A673 (cell line): ENCODE data around the gene WWTR1.

Experiments used
- EZH2 ChIP-seq: fragments of 200-600 bp; sonication (generic); IDR thresholded peaks from 2 replicates; pipeline ENCODE4 v1.6.1; 2017; ENCODE audit warnings: borderline replicate concordance, low read depth, mild to moderate bottlenecking, mixed read lengths, antibody characterized with exemption, low read length; ENCODE audit not compliant: poor library complexity, severe bottlenecking
- TF ChIP-seq, protein P1 (sequence below): fragments of 300-800, 200-600 bp; sonication (generic); conservative IDR thresholded peaks from 2 replicates; pipeline ENCODE4 v1.5.1; 2017; ENCODE audit warnings: low read depth, mild to moderate bottlenecking, antibody characterized with exemption, low read length, moderate library complexity, mixed read lengths

DNA sequence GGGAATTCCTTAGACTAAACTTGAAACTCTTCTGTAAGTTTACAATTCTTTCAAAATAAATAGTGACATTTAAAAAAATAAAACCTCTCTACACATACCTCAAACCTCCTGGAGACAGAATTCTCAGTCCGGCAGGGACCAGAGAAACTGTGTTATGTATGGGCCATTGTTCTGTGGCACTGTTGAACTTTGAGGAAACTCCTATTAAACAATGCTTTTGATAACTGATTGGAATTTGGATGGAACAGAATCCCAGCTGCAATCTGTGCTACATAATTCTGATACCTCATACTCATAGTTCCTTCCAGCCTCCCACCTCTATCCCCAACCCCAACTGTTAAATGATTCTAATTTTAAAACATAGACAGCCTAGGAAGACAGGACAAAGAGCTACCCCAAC lies 98.3 kb downstream of the WWTR1 start:
- TF ChIP-seq, protein P1, sequence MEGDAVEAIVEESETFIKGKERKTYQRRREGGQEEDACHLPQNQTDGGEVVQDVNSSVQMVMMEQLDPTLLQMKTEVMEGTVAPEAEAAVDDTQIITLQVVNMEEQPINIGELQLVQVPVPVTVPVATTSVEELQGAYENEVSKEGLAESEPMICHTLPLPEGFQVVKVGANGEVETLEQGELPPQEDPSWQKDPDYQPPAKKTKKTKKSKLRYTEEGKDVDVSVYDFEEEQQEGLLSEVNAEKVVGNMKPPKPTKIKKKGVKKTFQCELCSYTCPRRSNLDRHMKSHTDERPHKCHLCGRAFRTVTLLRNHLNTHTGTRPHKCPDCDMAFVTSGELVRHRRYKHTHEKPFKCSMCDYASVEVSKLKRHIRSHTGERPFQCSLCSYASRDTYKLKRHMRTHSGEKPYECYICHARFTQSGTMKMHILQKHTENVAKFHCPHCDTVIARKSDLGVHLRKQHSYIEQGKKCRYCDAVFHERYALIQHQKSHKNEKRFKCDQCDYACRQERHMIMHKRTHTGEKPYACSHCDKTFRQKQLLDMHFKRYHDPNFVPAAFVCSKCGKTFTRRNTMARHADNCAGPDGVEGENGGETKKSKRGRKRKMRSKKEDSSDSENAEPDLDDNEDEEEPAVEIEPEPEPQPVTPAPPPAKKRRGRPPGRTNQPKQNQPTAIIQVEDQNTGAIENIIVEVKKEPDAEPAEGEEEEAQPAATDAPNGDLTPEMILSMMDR = no peak
- TF ChIP-seq EZH2 = no peak
